MM.1S (cell line): Measurements from ENCODE around the gene CLRN2.

Experiments
- DNase-seq: peaks from one replicate; pipeline ENCODE4 v3.0.0-alpha.2; 2015
- H2AFZ ChIP-seq: fragments of 300-600 bp; sonication (generic); 2 replicates; pipeline ENCODE4 v1.6.0; 2016; ENCODE audit warnings: antibody characterized with exemption, low read length
- H3F3A ChIP-seq: fragments of 300-600 bp; sonication (generic); 2 replicates; pipeline ENCODE4 v1.6.1; 2016; ENCODE audit warnings: mild to moderate bottlenecking, antibody characterized with exemption, low read length, moderate library complexity, mixed read lengths; ENCODE audit not compliant: insufficient read depth
- H3K27ac ChIP-seq: fragments of 300-600 bp; sonication (generic); 2 replicates; pipeline ENCODE4 v1.5.1; 2016; ENCODE audit warnings: mild to moderate bottlenecking, low read length
- H3K27me3 ChIP-seq: fragments of 300-600 bp; sonication (generic); replicated peaks from 2 replicates; pipeline ENCODE4 v1.6.0; 2016; ENCODE audit warnings: low read length; ENCODE audit not compliant: insufficient read depth
- H3K36me3 ChIP-seq: fragments of 300-600 bp; sonication (generic); replicated peaks from 2 replicates; pipeline ENCODE4 v1.6.1; 2016; ENCODE audit warnings: mild to moderate bottlenecking, low read length, mixed read lengths; ENCODE audit not compliant: insufficient read depth
- H3K4me1 ChIP-seq: fragments of 300-600 bp; sonication (generic); 2 replicates; pipeline ENCODE4 v1.6.1; 2016; ENCODE audit warnings: low read length, mixed read lengths
- H3K4me2 ChIP-seq: fragments of 300-600 bp; sonication (generic); 2 replicates; pipeline ENCODE4 v1.6.0; 2016; ENCODE audit warnings: low read depth, low read length
- H3K4me3 ChIP-seq: fragments of 300-600 bp; sonication (generic); 2 replicates; pipeline ENCODE4 v1.5.1; 2016; ENCODE audit warnings: low read length, mixed read lengths
- H3K79me2 ChIP-seq: fragments of 300-600 bp; sonication (generic); 2 replicates; pipeline ENCODE4 v1.6.1; 2016; ENCODE audit warnings: mixed run types, low read length, mixed read lengths
- H3K9ac ChIP-seq: fragments of 300-600 bp; sonication (generic); 2 replicates; pipeline ENCODE4 v1.6.1; 2016; ENCODE audit warnings: low read length, mixed read lengths
- H3K9me2 ChIP-seq: fragments of 300-600 bp; sonication (generic); replicated peaks from 2 replicates; pipeline ENCODE4 v1.6.1; 2016; ENCODE audit warnings: mild to moderate bottlenecking, low read length, mixed read lengths; ENCODE audit not compliant: insufficient read depth
- H3K9me3 ChIP-seq: fragments of 300-600 bp; sonication (generic); replicated peaks from 2 replicates; pipeline ENCODE4 v1.6.1; 2016; ENCODE audit warnings: mild to moderate bottlenecking, low read length, mixed read lengths; ENCODE audit not compliant: insufficient read depth
- H4K20me1 ChIP-seq: fragments of 300-600 bp; sonication (generic); 2 replicates; pipeline ENCODE4 v1.6.1; 2016; ENCODE audit warnings: mild to moderate bottlenecking, low read length, moderate library complexity, mixed read lengths; ENCODE audit not compliant: insufficient read depth
- CTCF ChIP-seq: fragments of 300-600 bp; sonication (generic); IDR thresholded peaks from 2 replicates; pipeline ENCODE4 v1.5.1; 2016; ENCODE audit warnings: antibody characterized with exemption, low read length, mixed read lengths
- EZH2 ChIP-seq: fragments of 300-600 bp; sonication (generic); optimal IDR thresholded peaks from 2 replicates; pipeline ENCODE3; 2017; ENCODE audit warnings: low read depth, mild to moderate bottlenecking, antibody characterized with exemption, low read length, mixed read lengths
- EZH2phosphoT487 ChIP-seq: fragments of 300-600 bp; sonication (generic); IDR thresholded peaks from 2 replicates; pipeline ENCODE4 v1.6.1; 2018; ENCODE audit warnings: antibody characterized with exemption, low read length

CLRN2 gene

DNA sequence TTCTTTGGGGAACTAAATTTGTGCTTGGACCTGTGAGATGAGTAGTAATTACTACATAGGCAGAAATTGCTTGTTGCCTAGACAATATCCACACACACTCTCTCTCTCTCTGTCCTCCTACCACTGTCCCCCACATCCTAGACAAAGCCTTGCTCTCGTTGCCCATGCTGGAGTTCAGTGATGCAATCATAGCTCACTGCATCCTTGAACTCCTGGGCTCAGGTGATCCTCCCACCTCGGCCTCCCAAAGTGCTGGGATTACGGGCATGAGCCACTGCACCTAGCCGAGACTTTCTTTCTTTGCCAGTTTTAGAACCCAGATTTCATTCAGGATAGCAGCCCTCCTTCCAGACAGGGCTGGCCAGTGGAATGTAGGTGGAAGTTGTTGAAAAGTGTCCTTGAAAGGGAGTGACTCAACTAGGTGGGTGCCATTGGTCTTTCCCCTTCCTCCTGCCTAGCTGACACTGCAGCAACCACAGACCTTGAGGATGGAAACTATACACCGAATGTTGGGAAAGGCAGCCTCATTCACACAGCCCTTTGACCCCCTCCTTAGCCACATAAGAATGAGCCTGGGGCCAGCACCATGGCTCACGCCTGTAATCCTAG lies 45.2 kb downstream of the CLRN2 start:
- no peaks in the 10 kb centered on the region for H3K27me3 ChIP-seq
- H3K4me1 ChIP-seq = no peaks in the 10 kb centered on the region
- H3K9me3 ChIP-seq = no peaks in the 10 kb centered on the region
- no peaks in the 10 kb centered on the region for H3K9me2 ChIP-seq
- H2AFZ ChIP-seq = no peak overlapping the region
- H3K4me2 ChIP-seq = no peak overlapping the region
- H3K27ac ChIP-seq = no peak overlapping the region
- no peak overlapping the region for H3K4me3 ChIP-seq
- DNase-seq = no peak
- no peak for TF ChIP-seq EZH2phosphoT487
- TF ChIP-seq EZH2 = no peak
- no peak for TF ChIP-seq CTCF
- no peak overlapping the region for H3K9ac ChIP-seq
- H3K79me2 ChIP-seq = no peaks in the 10 kb centered on the region
- no peaks in the 10 kb centered on the region for H3F3A ChIP-seq
- H3K36me3 ChIP-seq = no peaks in the 10 kb centered on the region
- no peaks in the 10 kb centered on the region for H4K20me1 ChIP-seq

DNA sequence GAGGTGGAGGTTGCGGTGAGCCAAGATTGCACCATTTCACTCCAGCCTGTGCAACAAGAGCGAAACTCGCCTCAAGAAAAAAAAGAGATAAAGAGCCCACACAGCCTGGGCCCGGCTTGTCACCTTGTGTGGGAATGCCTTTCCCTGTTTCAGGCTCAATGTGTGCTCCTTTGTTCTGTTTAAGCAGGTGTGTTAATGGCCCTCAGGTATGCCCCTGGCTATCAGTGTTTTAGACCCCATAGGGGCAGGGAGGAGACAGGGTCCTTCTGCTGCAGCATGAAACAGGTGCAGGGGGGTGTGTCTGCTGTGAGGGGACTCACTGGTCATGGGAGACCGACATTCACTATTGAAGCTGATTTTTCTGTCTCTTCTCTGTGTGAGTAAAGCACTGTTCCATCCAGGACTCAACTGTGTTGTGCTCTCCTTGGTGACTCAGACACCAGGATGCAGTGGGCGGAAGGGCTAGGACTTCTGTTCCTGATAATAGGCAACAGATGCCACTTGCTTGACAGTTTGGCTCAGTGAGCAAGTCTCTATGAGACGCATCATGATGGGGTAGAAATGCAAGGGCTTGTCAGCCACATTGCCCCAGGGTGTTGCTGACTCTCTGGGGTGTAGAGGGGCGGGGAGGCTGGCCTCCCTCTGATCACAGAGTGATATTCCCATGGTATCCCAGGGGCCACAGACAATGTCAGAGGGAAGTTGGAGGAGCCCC lies 46.4 kb downstream of the CLRN2 start:
- H3K36me3 ChIP-seq = no peaks in the 10 kb centered on the region
- no peaks in the 10 kb centered on the region for H4K20me1 ChIP-seq
- H3K9me3 ChIP-seq = no peaks in the 10 kb centered on the region
- no peaks in the 10 kb centered on the region for H3K27me3 ChIP-seq
- H3K9me2 ChIP-seq = no peaks in the 10 kb centered on the region
- no peaks in the 10 kb centered on the region for H3K79me2 ChIP-seq
- no peak for DNase-seq
- no peaks in the 10 kb centered on the region for H3F3A ChIP-seq
- no peak overlapping the region for H3K9ac ChIP-seq
- H2AFZ ChIP-seq = no peak overlapping the region
- no peak overlapping the region for H3K4me3 ChIP-seq
- H3K27ac ChIP-seq = no peak overlapping the region
- H3K4me1 ChIP-seq = no peaks in the 10 kb centered on the region
- TF ChIP-seq EZH2phosphoT487 = no peak
- no peak for TF ChIP-seq CTCF
- TF ChIP-seq EZH2 = no peak
- no peak overlapping the region for H3K4me2 ChIP-seq

- TF ChIP-seq EZH2 = no peak
- no peak for TF ChIP-seq CTCF
- TF ChIP-seq EZH2phosphoT487 = no peak
- no peaks in the 10 kb centered on the region for H3K9me2 ChIP-seq
- no peaks in the 10 kb centered on the region for H3K4me1 ChIP-seq
- no peaks in the 10 kb centered on the region for H3K27me3 ChIP-seq
- H3K9ac ChIP-seq = no peak overlapping the region
- no peaks in the 10 kb centered on the region for H3K36me3 ChIP-seq
- H3K4me2 ChIP-seq = no peak overlapping the region
- H3F3A ChIP-seq = no peaks in the 10 kb centered on the region
- no peaks in the 10 kb centered on the region for H3K9me3 ChIP-seq
- H4K20me1 ChIP-seq = no peaks in the 10 kb centered on the region
- H3K27ac ChIP-seq = no peak overlapping the region
- no peak for DNase-seq
- H3K79me2 ChIP-seq = no peaks in the 10 kb centered on the region
- no peak overlapping the region for H2AFZ ChIP-seq
- H3K4me3 ChIP-seq = no peak overlapping the region
Observed at GRCh38 chr4:17562157-17562556, 47.2 kb downstream of the CLRN2 start.
